RWPE1 (cell line): ENCODE measurements around the gene LPAR1.

Experiments
- CTCF ChIA-PET: fragments of 350-600 bp; sonication (Branson Sonifier 250); formaldehyde crosslinking; extraction: SDS; loops from one replicate; lab custom pipeline; 2021; lab: Yijun Ruan, JAX
- POLR2A ChIA-PET: fragments of 400-600 bp; formaldehyde crosslinking; extraction: SDS; loops from one replicate; lab custom pipeline; 2020; ENCODE audit warnings: antibody characterized with exemption; ENCODE audit not compliant: low non-redundant PET; lab: Yijun Ruan, JAX
- DNase-seq: peaks from one replicate; pipeline ENCODE4 v3.0.0; 2012; ENCODE audit warnings: low spot score
- H3K27ac ChIP-seq: fragments of 450-650 bp; 2 replicates; pipeline ENCODE4 v1.5.1; 2017
- TF ChIP-seq, protein P1 (sequence below): fragments of 450-650 bp; conservative IDR thresholded peaks from 2 replicates; pipeline ENCODE4 v1.5.1; 2017; ENCODE audit warnings: low read depth, mild to moderate bottlenecking

LPAR1 gene

GRCh38 chr9:110999379-110999778, 38.9 kb downstream of the LPAR1 start:
- TF ChIP-seq, protein P1, sequence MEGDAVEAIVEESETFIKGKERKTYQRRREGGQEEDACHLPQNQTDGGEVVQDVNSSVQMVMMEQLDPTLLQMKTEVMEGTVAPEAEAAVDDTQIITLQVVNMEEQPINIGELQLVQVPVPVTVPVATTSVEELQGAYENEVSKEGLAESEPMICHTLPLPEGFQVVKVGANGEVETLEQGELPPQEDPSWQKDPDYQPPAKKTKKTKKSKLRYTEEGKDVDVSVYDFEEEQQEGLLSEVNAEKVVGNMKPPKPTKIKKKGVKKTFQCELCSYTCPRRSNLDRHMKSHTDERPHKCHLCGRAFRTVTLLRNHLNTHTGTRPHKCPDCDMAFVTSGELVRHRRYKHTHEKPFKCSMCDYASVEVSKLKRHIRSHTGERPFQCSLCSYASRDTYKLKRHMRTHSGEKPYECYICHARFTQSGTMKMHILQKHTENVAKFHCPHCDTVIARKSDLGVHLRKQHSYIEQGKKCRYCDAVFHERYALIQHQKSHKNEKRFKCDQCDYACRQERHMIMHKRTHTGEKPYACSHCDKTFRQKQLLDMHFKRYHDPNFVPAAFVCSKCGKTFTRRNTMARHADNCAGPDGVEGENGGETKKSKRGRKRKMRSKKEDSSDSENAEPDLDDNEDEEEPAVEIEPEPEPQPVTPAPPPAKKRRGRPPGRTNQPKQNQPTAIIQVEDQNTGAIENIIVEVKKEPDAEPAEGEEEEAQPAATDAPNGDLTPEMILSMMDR: no peak
- POLR2A ChIA-PET: no interaction called here
- CTCF ChIA-PET: no interaction called here
- H3K27ac ChIP-seq: no peak overlapping the region
- no peak for DNase-seq

GRCh38 chr9:110997847-110998246, 40.4 kb downstream of the LPAR1 start:
- ChIA-PET POLR2A (no interaction called here), CTCF (no interaction called here)
- no peak overlapping the region for H3K27ac ChIP-seq
- peak; percentile 38 for DNase-seq
- TF ChIP-seq, protein P1: no peak

GRCh38 chr9:110996436-110997220, 41.6 kb downstream of the LPAR1 start:
- POLR2A ChIA-PET: no interaction called here
- no peak overlapping the region for H3K27ac ChIP-seq
- CTCF ChIA-PET: interaction anchor here (0.5 to 1.0 kb wide), 3 partner anchors 19 to 702 kb away, joined by 3 read pairs; no protein-coding TSS in a partner anchor
- no peak for DNase-seq
- TF ChIP-seq, protein P1: no peak

DNA sequence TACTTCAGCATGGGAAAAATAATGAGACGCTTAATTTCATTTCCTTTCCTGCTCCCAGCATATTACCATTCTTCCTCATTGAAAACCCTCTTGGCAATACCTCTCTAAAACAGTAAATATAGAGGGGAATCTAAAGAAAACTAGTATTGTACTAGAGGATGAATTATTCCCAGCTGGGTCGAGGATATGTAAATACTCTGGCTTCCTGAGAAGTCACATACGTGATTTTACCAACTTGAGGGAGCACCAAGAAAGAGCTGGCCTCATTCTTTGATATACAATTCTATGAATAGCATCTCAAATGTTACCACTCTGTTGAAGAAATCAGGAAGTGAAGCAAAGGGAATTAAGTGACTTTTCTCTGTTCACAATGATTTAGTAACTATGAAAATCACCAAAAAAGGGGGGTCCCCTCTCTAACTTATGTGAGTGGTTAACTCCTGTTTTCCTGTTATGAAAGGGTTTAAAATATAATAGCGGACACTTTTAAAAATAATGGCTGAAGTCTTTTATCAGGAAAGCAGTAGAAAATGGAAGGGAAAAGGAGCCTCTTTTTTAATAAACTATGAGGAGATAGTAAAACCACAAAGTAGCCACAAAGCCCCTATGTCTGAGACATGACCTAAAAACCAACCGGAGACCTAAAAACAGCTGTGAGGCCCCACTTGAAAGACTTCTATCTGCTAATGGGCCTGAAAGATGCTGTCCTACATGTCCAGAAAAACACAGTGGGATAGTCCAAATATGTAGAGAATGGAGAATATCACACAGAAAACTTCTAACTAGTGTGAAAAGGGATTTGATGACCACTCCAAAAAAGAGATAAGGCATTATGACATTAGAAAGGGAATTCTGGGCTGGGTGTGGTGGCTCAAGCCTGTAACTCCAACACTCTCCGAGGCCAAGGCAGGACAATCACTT, 42.6 kb downstream of the LPAR1 start:
- POLR2A ChIA-PET: no interaction called here
- no peak overlapping the region for H3K27ac ChIP-seq
- TF ChIP-seq, protein P1: no peak
- CTCF ChIA-PET: interaction anchor here (1.0 kb wide), 1 partner anchor 41 kb away, joined by 3 read pairs; no protein-coding TSS in a partner anchor
- no peak for DNase-seq

GRCh38 chr9:110994771-110995241, 43.5 kb downstream of the LPAR1 start:
- no peak overlapping the region for H3K27ac ChIP-seq
- CTCF ChIA-PET: no interaction called here
- TF ChIP-seq, protein P1: no peak
- DNase-seq: no peak
- POLR2A ChIA-PET: no interaction called here

DNA sequence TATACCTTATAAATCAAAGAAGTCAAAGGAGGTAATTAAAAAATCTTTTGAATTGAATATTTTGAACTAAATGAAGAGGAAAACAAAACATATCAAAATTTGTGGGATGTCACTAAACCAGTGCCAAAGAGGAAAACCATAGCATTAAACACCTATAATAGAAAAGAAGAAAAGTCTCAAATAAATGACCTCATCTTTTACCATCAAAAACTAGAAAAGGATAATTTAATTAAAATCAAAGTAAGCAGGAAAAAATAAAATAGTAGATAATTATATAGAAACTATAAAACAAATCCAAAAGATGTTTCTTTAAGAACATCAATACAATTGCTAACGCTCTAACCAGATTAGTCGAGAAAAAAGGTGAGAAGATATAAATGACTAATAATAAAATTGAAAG, 47.8 kb downstream of the LPAR1 start:
- DNase-seq: no peak
- TF ChIP-seq, protein P1: no peak
- ChIA-PET POLR2A (no interaction called here), CTCF (no interaction called here)
- H3K27ac ChIP-seq: no peak overlapping the region
